C4-2B (cell line): ENCODE data around the gene MGME1.

Source experiments
- H3K27ac ChIP-seq: fragments of 450-650 bp; 2 replicates; pipeline ENCODE4 v1.5.1; 2017
- CTCF ChIP-seq: fragments of 450-650 bp; conservative IDR thresholded peaks from 2 replicates; pipeline ENCODE4 v1.5.1; 2017; ENCODE audit warnings: mild to moderate bottlenecking
- ZFX ChIP-seq: fragments of 450-650 bp; IDR thresholded peaks from 2 replicates; pipeline ENCODE4 v1.6.1; 2017

The MGME1 gene

DNA sequence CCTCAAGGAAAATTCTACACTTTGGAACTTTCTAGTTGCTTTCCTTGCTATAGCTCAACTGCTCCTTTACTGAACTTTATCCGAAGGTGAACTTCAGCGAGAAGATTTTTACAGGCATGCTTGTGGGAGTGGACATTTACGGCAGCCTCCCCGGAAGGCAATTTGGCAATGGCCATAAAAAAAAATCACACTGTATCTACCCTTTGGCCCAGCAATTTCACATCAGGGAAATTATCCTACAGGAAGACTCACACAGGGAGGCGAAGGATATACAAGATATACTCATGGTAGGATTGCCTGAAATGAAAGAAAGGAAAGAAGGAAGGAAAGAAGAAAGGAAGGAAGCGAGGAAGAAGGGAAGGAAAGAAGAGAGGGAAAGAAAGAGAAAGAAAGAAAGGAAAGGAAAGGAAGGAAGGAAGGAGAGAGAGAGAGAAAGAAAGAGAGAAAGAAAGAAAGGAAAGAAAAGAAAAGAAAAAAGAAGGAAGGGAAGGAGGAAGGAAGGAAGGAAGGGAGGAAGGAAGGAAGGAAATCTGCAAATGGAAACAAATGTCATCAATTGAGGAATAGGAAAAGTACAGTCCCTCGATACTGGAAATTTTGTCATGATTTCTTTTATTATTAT lies 63.2 kb downstream of the MGME1 start:
- H3K27ac ChIP-seq: no peak overlapping the region
- TF ChIP-seq ZFX (no peak), CTCF (no peak)

DNA sequence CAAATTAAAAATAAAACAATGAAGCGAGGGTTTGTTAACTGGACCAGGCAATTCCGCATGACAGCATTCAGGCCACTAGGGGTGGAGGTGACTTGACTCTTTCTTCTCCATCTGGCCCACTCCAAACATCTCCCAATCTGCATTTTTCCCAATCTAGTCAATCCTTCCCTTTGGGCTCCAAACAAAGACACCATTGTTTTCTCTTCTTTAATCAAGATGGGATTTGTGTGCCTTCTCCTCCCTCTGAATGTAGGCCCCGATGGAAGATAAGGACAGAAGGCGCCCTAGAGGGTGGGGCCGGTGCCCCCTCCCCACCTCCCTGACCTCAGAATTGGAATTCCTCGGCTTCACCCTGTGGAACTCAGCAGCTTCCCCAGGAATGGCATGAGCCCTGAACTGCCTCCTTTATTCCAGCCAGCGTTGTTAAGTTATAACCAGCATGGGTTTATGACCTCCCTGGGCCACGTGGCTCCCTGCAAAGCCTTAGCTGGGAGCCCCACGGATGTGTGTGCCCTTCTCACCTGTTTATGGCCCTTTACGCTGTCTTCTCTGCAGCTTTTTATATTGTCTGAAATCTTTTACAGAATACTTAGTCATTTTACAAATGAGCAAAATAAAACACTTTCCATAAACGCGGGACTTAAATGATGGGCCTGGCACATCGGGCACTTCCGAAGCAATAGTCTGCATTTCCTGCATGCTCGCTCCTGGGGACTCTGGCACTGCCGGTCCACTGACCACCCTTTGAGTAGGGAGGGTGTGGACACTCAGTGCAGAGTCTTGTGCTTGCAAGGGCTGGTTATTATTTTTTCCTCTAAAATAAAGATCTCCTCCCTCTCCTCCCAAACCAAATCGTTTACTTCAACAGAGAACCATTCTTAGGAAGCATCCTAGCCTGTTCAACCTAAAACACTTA lies 64.4 kb downstream of the MGME1 start:
- TF ChIP-seq CTCF (no peak), ZFX (no peak)
- no peak overlapping the region for H3K27ac ChIP-seq

- no peak for TF ChIP-seq ZFX
- no peak overlapping the region for H3K27ac ChIP-seq
Observed at GRCh38 chr20:18034039-18034438, 65.2 kb downstream of the MGME1 start.

GRCh38 chr20:18039063-18039462 lies 70.2 kb downstream of the MGME1 start:
- TF ChIP-seq CTCF: no peak
- TF ChIP-seq ZFX: no peak
- no peak overlapping the region for H3K27ac ChIP-seq
